ENCODE results near the gene SLC25A21.
"Not testable (repeated sequence)": the region's sequence is repeated elsewhere in the genome, so short reads cannot be mapped to it uniquely, and the experiment has no call there.

The SLC25A21 gene

GRCh38 chr14:37114002-37114401, 58.4 kb downstream of the SLC25A21 start:
- Histone ChIP-seq H3K4me3 (no peak overlapping the region), H3K27ac (no peak overlapping the region)

GRCh38 chr14:37098132-37098531, 74.3 kb downstream of the SLC25A21 start:
- H3K4me3 ChIP-seq, result no peak overlapping the region
- H3K27ac ChIP-seq, result no peak overlapping the region

- Histone ChIP-seq H3K4me3 (no peak overlapping the region), H3K27ac (no peak overlapping the region)
These were observed 77.9 kb downstream of the SLC25A21 start for GRCh38 chr14:37094502-37094901.

- Histone ChIP-seq H3K4me3 (no peak overlapping the region), H3K27ac (no peak overlapping the region)
These were observed 79.0 kb downstream of the SLC25A21 start for GRCh38 chr14:37093364-37093763.

- Histone ChIP-seq H3K4me3 (no peak overlapping the region), H3K27ac (no peak overlapping the region)
These were observed 80.8 kb downstream of the SLC25A21 start for GRCh38 chr14:37091651-37092050.

GRCh38 chr14:37090026-37090425, 82.4 kb downstream of the SLC25A21 start:
- Histone ChIP-seq H3K4me3 (no peak overlapping the region), H3K27ac (no peak overlapping the region)

- Histone ChIP-seq H3K4me3 (no peak overlapping the region), H3K27ac (no peak overlapping the region)
These were observed 83.0 kb downstream of the SLC25A21 start for GRCh38 chr14:37089410-37089809.

- Histone ChIP-seq H3K27ac (no peak overlapping the region), H3K4me3 (no peak overlapping the region)
These were observed 83.8 kb downstream of the SLC25A21 start for GRCh38 chr14:37088356-37089215.

- no peak overlapping the region for H3K27ac ChIP-seq
- no peak overlapping the region for H3K4me3 ChIP-seq
These were observed 84.9 kb downstream of the SLC25A21 start for GRCh38 chr14:37087520-37087919.

GRCh38 chr14:37083599-37083998, 88.8 kb downstream of the SLC25A21 start:
- H3K27ac ChIP-seq, result no peak overlapping the region
- no peak overlapping the region for H3K4me3 ChIP-seq

- Histone ChIP-seq H3K4me3 (no peak overlapping the region), H3K27ac (no peak overlapping the region)
These were observed 90.0 kb downstream of the SLC25A21 start for GRCh38 chr14:37082449-37082848.

GRCh38 chr14:37081856-37082255, 90.5 kb downstream of the SLC25A21 start:
- no peak overlapping the region for H3K27ac ChIP-seq

GRCh38 chr14:37081218-37081617, 91.2 kb downstream of the SLC25A21 start:
- Histone ChIP-seq H3K4me3 (no peak overlapping the region), H3K27ac (no peak overlapping the region)

More at GRCh38 chr14:37081856-37082255, 90.5 kb downstream of the SLC25A21 start:
- no peak overlapping the region for H3K4me3 ChIP-seq

GRCh38 chr14:37078131-37078530, 94.3 kb downstream of the SLC25A21 start:
- H3K4me3 ChIP-seq, result no peak overlapping the region
- no peak overlapping the region for H3K27ac ChIP-seq

GRCh38 chr14:37074320-37074719, 98.1 kb downstream of the SLC25A21 start:
- H3K27ac ChIP-seq, H3K4me3 ChIP-seq: not testable (repeated sequence)

- H3K4me3 ChIP-seq, result no peak overlapping the region
- H3K27ac ChIP-seq, result no peak overlapping the region
These were observed 108.8 kb downstream of the SLC25A21 start for GRCh38 chr14:37063467-37064240.

- H3K27ac ChIP-seq, result no peak overlapping the region
- H3K4me3 ChIP-seq, result no peak overlapping the region
These were observed 110.1 kb downstream of the SLC25A21 start for GRCh38 chr14:37062191-37062803.

- no peak overlapping the region for H3K4me3 ChIP-seq
- H3K27ac ChIP-seq, result no peak overlapping the region
These were observed 110.7 kb downstream of the SLC25A21 start for GRCh38 chr14:37061697-37062096.

GRCh38 chr14:37060496-37061260, 111.7 kb downstream of the SLC25A21 start:
- Histone ChIP-seq H3K4me3 (no peak overlapping the region), H3K27ac (no peak overlapping the region)

GRCh38 chr14:37057776-37058175, 114.6 kb downstream of the SLC25A21 start:
- H3K4me3 ChIP-seq, result no peak overlapping the region
- no peak overlapping the region for H3K27ac ChIP-seq

Data from skin epidermis (tissue), 12 donors.